Measurements from ENCODE around the gene CCDC69. TPM values are rescaled to one million over a fixed set of nuclear protein-coding genes. Genes with fewer than 3 reads are reported as not detected.
"Not testable (repeated sequence)": the region's sequence is repeated elsewhere in the genome, so short reads cannot be mapped to it uniquely, and the experiment has no call there.

The CCDC69 gene
- total and polyA plus RNA-seq, 9 donors = 22.6 to 158 (median 37.3) TPM

DNA sequence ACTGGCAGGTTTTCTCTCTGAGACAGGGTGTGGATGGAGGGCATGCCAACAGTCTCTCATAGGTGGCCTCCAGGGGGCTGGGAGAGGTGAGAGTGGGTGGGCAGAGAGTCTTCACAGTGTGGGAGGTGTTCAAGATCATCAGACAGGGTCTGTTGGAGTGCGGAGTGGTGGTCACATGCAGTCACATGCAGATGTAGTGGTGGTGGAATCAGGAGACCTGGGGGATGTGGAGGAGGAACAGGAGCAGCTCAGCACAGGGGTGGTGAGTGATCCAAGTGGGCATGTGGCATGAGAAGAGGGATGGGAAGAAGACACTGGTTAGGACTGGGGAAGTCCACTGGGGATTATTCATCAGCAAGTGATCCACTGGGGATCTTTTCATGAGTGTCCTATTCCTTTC is 34.9 kb upstream of the CCDC69 start:
- Histone ChIP-seq H3K27ac (no peak overlapping the region), H3K9me3 (no peaks in the 10 kb centered on the region), H3K36me3 (no peaks in the 10 kb centered on the region), H3K4me1 (ENCODE audit: insufficient read depth) (no peaks in the 10 kb centered on the region), H3K27me3 (no peaks in the 10 kb centered on the region), H3K4me3 (no peak overlapping the region)
- no peak for DNase-seq
- TF ChIP-seq EP300 (IDR thresholded peaks at IDR 0.05) (no peak), POLR2A (IDR thresholded peaks at IDR 0.05) (no peak)
- TF ChIP-seq, protein P1, sequence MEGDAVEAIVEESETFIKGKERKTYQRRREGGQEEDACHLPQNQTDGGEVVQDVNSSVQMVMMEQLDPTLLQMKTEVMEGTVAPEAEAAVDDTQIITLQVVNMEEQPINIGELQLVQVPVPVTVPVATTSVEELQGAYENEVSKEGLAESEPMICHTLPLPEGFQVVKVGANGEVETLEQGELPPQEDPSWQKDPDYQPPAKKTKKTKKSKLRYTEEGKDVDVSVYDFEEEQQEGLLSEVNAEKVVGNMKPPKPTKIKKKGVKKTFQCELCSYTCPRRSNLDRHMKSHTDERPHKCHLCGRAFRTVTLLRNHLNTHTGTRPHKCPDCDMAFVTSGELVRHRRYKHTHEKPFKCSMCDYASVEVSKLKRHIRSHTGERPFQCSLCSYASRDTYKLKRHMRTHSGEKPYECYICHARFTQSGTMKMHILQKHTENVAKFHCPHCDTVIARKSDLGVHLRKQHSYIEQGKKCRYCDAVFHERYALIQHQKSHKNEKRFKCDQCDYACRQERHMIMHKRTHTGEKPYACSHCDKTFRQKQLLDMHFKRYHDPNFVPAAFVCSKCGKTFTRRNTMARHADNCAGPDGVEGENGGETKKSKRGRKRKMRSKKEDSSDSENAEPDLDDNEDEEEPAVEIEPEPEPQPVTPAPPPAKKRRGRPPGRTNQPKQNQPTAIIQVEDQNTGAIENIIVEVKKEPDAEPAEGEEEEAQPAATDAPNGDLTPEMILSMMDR (IDR thresholded peaks at IDR 0.05) = no peak
- 0 to 44% (median 0%) methylated on average over 1 of the region's 1 CpG for WGBS, 3 donors
- intact Hi-C loops (cut with DNase I) = no loop called here

DNA sequence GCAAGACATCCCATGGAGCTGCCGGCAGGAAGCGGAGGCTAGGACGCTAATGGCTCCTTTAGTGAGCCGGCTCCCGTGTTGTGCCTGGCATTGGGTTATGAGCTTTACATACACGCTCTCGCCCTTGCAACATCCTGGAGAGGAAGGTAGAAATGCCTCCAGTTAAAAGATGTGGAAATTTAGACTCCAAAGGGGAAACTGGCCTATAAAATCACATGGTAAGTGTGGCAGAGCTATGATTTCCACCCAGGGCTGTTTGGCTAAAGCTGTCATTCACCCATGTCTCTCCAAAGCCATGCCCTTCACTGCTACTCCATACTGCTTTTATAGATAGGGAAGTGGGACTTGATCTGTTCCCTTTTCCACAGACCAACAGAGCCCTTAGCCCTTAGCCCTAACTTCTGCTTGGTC is 34.3 kb upstream of the CCDC69 start:
- Histone ChIP-seq H3K27me3 (no peaks in the 10 kb centered on the region), H3K4me1 (ENCODE audit: insufficient read depth) (peaks cover 3% of the 10 kb centered on the region), H3K27ac (no peak overlapping the region), H3K36me3 (no peaks in the 10 kb centered on the region), H3K9me3 (no peaks in the 10 kb centered on the region), H3K4me3 (no peak overlapping the region)
- TF ChIP-seq POLR2A (IDR thresholded peaks at IDR 0.05) = no peak
- TF ChIP-seq, protein P1 (IDR thresholded peaks at IDR 0.05) = no peak
- no peak for TF ChIP-seq EP300 (IDR thresholded peaks at IDR 0.05)
- DNase-seq = no peak
- intact Hi-C loops (cut with DNase I) = no loop called here
- WGBS, 3 donors = 93 to 94% (median 93%) methylated on average over 7 of the region's 7 CpGs

DNA sequence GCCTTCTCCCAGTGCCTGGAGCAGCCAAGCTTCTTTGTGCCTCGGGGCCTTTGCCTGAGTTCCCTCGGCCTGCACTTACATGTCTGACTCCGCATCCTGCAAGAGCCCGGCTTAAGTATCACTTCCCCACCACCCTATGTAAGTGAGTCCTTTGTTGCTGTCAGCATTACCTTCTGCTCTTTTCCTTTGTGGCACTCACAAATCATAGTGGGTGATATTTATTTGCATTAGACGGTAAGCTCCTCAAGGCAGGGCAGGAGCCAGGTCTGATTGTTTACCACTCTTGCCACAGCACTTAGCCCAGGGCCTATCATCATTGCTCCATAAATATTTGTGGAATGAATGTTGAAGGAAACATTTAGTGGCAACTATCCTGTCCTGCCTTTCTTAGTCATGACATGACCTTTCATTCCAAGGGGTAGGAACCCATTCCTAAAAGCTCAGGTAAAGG is 33.9 kb upstream of the CCDC69 start:
- Histone ChIP-seq H3K4me1 (ENCODE audit: insufficient read depth) (peaks cover 3% of the 10 kb centered on the region), H3K36me3 (no peaks in the 10 kb centered on the region), H3K27me3 (no peaks in the 10 kb centered on the region), H3K9me3 (no peaks in the 10 kb centered on the region), H3K4me3 (no peak overlapping the region), H3K27ac (no peak overlapping the region)
- WGBS, 3 donors = 81 to 90% (median 88%) methylated on average over 5 of the region's 5 CpGs
- TF ChIP-seq EP300 (IDR thresholded peaks at IDR 0.05) (no peak), POLR2A (IDR thresholded peaks at IDR 0.05) (no peak)
- TF ChIP-seq, protein P1 (IDR thresholded peaks at IDR 0.05) = no peak
- intact Hi-C loops (cut with DNase I) = no loop called here
- DNase-seq = no peak

- Histone ChIP-seq H3K27ac (no peak overlapping the region), H3K36me3 (no peaks in the 10 kb centered on the region), H3K4me3 (no peak overlapping the region), H3K4me1 (ENCODE audit: insufficient read depth) (peaks cover 4% of the 10 kb centered on the region), H3K27me3 (no peaks in the 10 kb centered on the region), H3K9me3 (no peaks in the 10 kb centered on the region)
- no peak for DNase-seq
- intact Hi-C loops (cut with DNase I) = no loop called here
- TF ChIP-seq, protein P1 (IDR thresholded peaks at IDR 0.05) = no peak
- no peak for TF ChIP-seq EP300 (IDR thresholded peaks at IDR 0.05)
- TF ChIP-seq POLR2A (IDR thresholded peaks at IDR 0.05) = no peak
- WGBS, 3 donors = 84 to 91% (median 86%) methylated on average over 3 of the region's 3 CpGs
These were observed 31.9 kb upstream of the CCDC69 start for GRCh38 chr5:151255621-151256286.

DNA sequence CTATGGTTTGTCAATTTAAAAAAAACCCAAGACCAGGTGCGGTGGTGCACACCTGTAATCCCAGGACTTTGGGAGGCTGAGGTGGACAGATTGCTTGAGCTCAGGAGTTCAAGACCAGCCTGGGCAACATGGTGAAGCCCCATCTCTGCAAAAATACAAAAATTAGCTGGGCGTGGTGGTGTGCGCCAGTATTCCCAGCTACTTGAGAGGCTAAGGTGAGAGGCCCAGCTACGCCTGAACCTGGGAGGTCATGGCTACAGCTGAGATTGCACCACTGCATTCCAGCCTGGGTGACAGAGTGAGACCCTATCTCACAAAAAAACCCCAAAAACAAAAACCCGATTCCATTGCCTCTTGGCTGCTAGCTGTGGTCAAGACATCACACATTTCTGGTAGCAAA is 31.1 kb upstream of the CCDC69 start:
- H3K27me3 ChIP-seq; H3K27ac ChIP-seq; H3K36me3 ChIP-seq; H3K4me1 ChIP-seq (ENCODE audit: insufficient read depth); DNase-seq; H3K4me3 ChIP-seq; H3K9me3 ChIP-seq: not testable (repeated sequence)
- 96% methylated on average over 5 of the region's 5 CpGs for WGBS, 3 donors
- intact Hi-C loops (cut with DNase I) = loop anchor here in 2 of 4 donors (5.0 kb wide), 2 partner anchors 258 to 663 kb away; no protein-coding TSS in a partner anchor
